Vagina (tissue), 2 donors: Measurements from ENCODE around the gene ATG2B.

Experiments
- POLR2AphosphoS5 ChIP-seq, 2 donors: sonication (generic); formaldehyde crosslinking; IDR thresholded peaks; one replicate each; pipeline ENCODE4 v1.9.0; 2017; ENCODE audit warnings: antibody characterized with exemption in 2 of 2, mild to moderate bottlenecking in 2 of 2, low read depth in 1 of 2; ENCODE audit not compliant: insufficient read depth in 1 of 2
- TF ChIP-seq, protein P1 (sequence below), 3 experiments: fragments of 450-650 bp in 2 of 3; fragments of 200-600 bp in 1 of 3; sonication (generic) in 1 of 3; IDR thresholded peaks; one replicate each; pipeline ENCODE4 v1.5.1; 2017 to 2019; ENCODE audit warnings: antibody characterized with exemption in 3 of 3, mild to moderate bottlenecking in 2 of 3, moderate library complexity in 2 of 3

DNA sequence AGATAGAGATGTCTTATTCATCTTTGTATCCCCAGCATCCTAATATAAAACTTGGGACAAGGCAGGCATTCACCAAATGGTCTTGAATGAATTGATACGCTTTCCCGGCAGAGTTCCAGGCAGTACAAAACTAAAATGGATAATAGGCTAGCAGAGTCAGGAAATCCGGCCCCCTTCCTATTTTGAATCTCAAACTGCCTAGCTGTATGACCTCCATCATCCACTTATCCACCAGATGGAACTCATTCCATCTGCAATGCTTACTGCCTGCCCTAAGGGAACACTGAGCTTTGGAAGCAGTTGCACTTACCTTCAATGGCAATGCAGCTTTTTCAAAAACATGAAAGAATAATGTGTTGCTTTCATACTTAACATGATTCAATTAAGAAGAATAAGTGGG lies 63.7 kb downstream of the ATG2B start:
- no peak for TF ChIP-seq POLR2AphosphoS5 (IDR thresholded peaks at IDR 0.05; ENCODE audit: insufficient read depth in 1 of 2, low read depth in 1 of 2)
- TF ChIP-seq, protein P1, sequence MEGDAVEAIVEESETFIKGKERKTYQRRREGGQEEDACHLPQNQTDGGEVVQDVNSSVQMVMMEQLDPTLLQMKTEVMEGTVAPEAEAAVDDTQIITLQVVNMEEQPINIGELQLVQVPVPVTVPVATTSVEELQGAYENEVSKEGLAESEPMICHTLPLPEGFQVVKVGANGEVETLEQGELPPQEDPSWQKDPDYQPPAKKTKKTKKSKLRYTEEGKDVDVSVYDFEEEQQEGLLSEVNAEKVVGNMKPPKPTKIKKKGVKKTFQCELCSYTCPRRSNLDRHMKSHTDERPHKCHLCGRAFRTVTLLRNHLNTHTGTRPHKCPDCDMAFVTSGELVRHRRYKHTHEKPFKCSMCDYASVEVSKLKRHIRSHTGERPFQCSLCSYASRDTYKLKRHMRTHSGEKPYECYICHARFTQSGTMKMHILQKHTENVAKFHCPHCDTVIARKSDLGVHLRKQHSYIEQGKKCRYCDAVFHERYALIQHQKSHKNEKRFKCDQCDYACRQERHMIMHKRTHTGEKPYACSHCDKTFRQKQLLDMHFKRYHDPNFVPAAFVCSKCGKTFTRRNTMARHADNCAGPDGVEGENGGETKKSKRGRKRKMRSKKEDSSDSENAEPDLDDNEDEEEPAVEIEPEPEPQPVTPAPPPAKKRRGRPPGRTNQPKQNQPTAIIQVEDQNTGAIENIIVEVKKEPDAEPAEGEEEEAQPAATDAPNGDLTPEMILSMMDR (IDR thresholded peaks at IDR 0.05): no peak
